ENCODE data around the gene TMEM50B.

GRCh38 chr21:33488936-33489335 is 9.2 kb upstream of the TMEM50B start:
- TF ChIP-seq EHMT2 (IDR thresholded peaks at IDR 0.05; ENCODE audit: low read depth) (no peak), JUN (IDR thresholded peaks at IDR 0.05) (no peak), PBX3 (IDR thresholded peaks at IDR 0.05) (no peak), EP300 (IDR thresholded peaks at IDR 0.05) (no peak), EHF (CRISPR knock-in tag; IDR thresholded peaks at IDR 0.05) (no peak)
- TF ChIP-seq, protein P1, sequence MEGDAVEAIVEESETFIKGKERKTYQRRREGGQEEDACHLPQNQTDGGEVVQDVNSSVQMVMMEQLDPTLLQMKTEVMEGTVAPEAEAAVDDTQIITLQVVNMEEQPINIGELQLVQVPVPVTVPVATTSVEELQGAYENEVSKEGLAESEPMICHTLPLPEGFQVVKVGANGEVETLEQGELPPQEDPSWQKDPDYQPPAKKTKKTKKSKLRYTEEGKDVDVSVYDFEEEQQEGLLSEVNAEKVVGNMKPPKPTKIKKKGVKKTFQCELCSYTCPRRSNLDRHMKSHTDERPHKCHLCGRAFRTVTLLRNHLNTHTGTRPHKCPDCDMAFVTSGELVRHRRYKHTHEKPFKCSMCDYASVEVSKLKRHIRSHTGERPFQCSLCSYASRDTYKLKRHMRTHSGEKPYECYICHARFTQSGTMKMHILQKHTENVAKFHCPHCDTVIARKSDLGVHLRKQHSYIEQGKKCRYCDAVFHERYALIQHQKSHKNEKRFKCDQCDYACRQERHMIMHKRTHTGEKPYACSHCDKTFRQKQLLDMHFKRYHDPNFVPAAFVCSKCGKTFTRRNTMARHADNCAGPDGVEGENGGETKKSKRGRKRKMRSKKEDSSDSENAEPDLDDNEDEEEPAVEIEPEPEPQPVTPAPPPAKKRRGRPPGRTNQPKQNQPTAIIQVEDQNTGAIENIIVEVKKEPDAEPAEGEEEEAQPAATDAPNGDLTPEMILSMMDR (IDR thresholded peaks at IDR 0.05) = no peak

Measured in A549 (cell line).